ENCODE data around the gene SNAI3. TPM values are rescaled to one million over a fixed set of nuclear protein-coding genes. Genes with fewer than 3 reads are reported as not detected.
A peak's percentile ranks its signal among the peaks of the same experiment; 100 is the strongest.

SNAI3 gene
- total and polyA plus RNA-seq, 5 donors, result 0.39 to 2.8 (median 2.1) TPM

DNA sequence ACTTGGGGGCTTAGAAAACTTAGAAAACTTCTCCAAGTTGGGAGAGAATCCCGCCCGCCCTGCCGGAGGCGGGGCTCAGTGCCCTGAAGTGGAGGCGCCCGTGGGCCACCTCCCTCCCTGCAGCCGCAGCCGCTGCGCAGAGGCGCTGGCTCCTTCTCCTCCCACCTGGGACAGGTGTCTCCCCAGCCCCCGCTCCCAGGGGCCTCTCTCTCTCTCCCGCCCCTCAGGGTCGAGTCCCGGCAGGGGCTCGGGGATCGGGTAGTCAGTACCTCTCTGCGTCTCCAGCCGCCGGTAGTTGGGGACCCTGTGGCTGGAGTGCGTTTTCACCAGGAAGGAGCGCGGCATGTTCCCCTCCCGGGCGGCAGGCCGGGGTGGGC, 257 bp downstream of the SNAI3 start:
- peak in 1 of 3 donors; percentile 57 for DNase-seq
- Histone ChIP-seq H3K27me3 (ENCODE audit: control insufficient read depth, insufficient read depth) (no peaks in the 10 kb centered on the region), H3K9me3 (ENCODE audit: control insufficient read depth, low read length) (no peaks in the 10 kb centered on the region), H3K4me1 (ENCODE audit: control insufficient read depth, insufficient read depth, low read length) (peaks cover 4% of the 10 kb centered on the region), H3K27ac (ENCODE audit: low read length) (no peak overlapping the region), H3K4me3 (ENCODE audit: low read length) (peak overlapping the region; percentile 71)
- ATAC-seq, result peak; percentile 28 to 29
- under 1% methylated on average over 25 of the region's 25 CpGs for WGBS
- intact Hi-C loops (cut with DNase I), result no loop called here

GRCh38 chr16:88685156-88686061, 898 bp downstream of the SNAI3 start:
- H3K4me1 ChIP-seq (ENCODE audit: control insufficient read depth, insufficient read depth, low read length), result peaks cover 4% of the 10 kb centered on the region
- H3K9me3 ChIP-seq (ENCODE audit: control insufficient read depth, low read length), result no peaks in the 10 kb centered on the region
- H3K27ac ChIP-seq (ENCODE audit: low read length), result no peak overlapping the region
- no peaks in the 10 kb centered on the region for H3K27me3 ChIP-seq (ENCODE audit: control insufficient read depth, insufficient read depth)
- DNase-seq (peak in 1 of 3 donors; percentile 67), ATAC-seq (peak in 1 of 2 donors; percentile 8)
- H3K4me3 ChIP-seq (ENCODE audit: low read length), result peak overlapping the region; percentile 71
- 6% methylated on average over 33 of the region's 33 CpGs for WGBS
- intact Hi-C loops (cut with DNase I), result no loop called here

DNA sequence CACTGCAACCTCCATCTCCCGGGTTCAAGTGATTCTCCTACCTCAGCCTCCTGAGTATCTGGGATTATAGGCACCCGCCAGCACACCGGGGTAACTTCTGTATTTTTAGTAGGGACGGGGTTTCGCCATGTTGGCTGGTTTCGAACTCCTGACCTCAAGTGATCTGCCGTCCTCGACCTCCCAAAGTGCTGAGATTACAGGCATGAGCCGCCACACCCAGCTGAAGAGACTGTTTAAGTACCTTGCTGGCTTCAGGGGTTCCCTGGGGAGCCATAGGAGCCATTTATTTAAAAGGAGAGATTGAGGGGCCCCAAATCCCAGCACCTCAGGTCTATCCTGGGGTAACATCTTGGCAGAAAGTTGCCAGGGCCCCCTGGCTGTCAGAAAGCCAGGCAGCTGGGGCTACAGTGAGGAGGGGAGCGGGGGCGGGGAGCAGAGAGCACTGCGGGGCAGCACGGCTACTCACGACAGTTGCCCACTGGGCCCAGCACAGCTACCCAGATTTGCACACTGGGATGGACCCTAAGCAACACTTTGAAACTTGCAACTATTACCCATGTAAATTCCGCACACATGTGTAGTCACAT, 1.6 kb downstream of the SNAI3 start:
- Histone ChIP-seq H3K27ac (ENCODE audit: low read length) (no peak overlapping the region), H3K9me3 (ENCODE audit: control insufficient read depth, low read length) (no peaks in the 10 kb centered on the region), H3K4me3 (ENCODE audit: low read length) (no peak overlapping the region), H3K27me3 (ENCODE audit: control insufficient read depth, insufficient read depth) (no peaks in the 10 kb centered on the region), H3K4me1 (ENCODE audit: control insufficient read depth, insufficient read depth, low read length) (peaks cover 4% of the 10 kb centered on the region)
- DNase-seq (peak in 1 of 3 donors; percentile 45), ATAC-seq (no peak)
- intact Hi-C loops (cut with DNase I), result no loop called here
- 71% methylated on average over 15 of the region's 15 CpGs for whole genome bisulfite sequencing

DNA sequence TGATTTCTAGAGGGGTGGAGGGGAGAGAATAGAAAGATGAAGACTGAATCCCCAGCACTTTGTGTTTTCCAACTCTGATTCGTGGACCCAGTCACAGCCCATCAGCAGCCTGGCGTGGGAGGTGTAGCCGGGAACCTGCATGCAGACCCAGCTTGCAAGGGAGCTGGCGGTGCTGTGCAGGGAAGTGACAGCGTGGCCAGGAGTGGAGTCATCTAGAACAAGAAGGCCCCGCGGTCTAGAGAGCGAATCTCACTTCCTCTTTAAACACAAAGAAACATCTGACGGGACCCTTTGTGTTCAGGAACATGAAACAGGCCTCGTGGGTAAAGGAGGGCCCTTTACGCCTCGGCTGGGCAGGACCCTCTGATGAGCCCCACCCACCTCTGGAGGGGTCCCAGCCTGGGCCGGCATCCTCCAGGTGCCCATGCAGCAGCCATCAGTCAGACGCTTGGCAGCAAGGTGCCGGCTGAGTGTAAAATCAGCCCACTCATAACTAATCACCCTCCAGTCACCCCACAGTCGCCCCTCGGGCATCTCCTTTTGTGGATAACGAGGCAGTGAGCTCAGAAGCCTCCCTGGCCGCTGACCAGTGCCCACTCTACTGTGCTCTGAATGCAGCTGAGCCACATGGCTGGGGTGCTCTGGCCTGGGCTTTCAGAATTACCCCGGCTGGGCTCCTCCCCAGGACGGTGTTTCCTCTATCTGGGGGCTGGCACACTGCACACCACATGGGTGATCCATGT, 4.4 kb downstream of the SNAI3 start:
- Histone ChIP-seq H3K4me1 (ENCODE audit: control insufficient read depth, insufficient read depth, low read length) (peaks cover 4% of the 10 kb centered on the region), H3K4me3 (ENCODE audit: low read length) (no peak overlapping the region), H3K27ac (ENCODE audit: low read length) (no peak overlapping the region), H3K27me3 (ENCODE audit: control insufficient read depth, insufficient read depth) (no peaks in the 10 kb centered on the region), H3K9me3 (ENCODE audit: control insufficient read depth, low read length) (no peaks in the 10 kb centered on the region)
- 34% methylated on average over 21 of the region's 21 CpGs for WGBS
- DNase-seq, result peak in 1 of 3 donors; percentile 81
- peak in 1 of 2 donors; percentile 9 for ATAC-seq
- intact Hi-C loops (cut with DNase I), result no loop called here

- Histone ChIP-seq H3K4me1 (ENCODE audit: control insufficient read depth, insufficient read depth, low read length) (no peaks in the 10 kb centered on the region), H3K9me3 (ENCODE audit: control insufficient read depth, low read length) (no peaks in the 10 kb centered on the region), H3K27me3 (ENCODE audit: control insufficient read depth, insufficient read depth) (no peaks in the 10 kb centered on the region), H3K4me3 (ENCODE audit: low read length) (no peak overlapping the region), H3K27ac (ENCODE audit: low read length) (no peak overlapping the region)
- intact Hi-C loops (cut with DNase I), result no loop called here
- WGBS, result 55% methylated on average over 31 of the region's 31 CpGs
- peak in 2 of 3 donors; percentile 56 to 67 for DNase-seq
- no peak for ATAC-seq
Measured at GRCh38 chr16:88681084-88681680, 5.1 kb downstream of the SNAI3 start.

DNA sequence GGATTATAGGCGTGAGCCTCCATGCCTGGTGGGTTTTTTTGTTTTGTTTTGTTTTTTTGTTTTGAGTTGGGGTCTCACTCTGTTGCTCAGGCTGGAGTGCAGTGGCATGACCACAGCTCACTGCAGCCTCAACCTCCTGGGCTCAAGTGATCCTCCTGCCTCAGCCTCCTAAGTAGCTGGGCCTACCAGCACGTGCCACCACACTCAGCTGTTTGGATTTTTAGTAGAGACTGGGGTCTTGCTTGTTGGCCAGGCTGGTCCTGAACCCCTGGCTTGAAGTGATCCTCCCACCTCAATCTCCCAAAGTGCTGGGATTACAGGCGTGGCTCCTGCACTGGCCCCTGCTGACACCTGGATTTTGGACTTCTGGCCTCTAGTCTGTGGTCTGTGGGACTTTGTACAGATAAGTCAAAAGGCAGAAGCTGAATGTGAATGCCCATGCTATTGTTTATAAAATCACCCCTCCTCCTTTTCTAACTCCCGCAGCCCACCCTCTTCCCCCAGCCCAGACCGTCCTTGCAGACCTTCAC, 5.7 kb downstream of the SNAI3 start:
- intact Hi-C loops (cut with DNase I), result no loop called here
- WGBS, result 79% methylated on average over 5 of the region's 5 CpGs
- Histone ChIP-seq H3K4me3 (ENCODE audit: low read length) (no peak overlapping the region), H3K9me3 (ENCODE audit: control insufficient read depth, low read length) (no peaks in the 10 kb centered on the region), H3K4me1 (ENCODE audit: control insufficient read depth, insufficient read depth, low read length) (no peaks in the 10 kb centered on the region), H3K27me3 (ENCODE audit: control insufficient read depth, insufficient read depth) (no peaks in the 10 kb centered on the region), H3K27ac (ENCODE audit: low read length) (no peak overlapping the region)
- DNase-seq (no peak), ATAC-seq (no peak)

GRCh38 chr16:88678224-88678979, 7.9 kb downstream of the SNAI3 start:
- no peaks in the 10 kb centered on the region for H3K9me3 ChIP-seq (ENCODE audit: control insufficient read depth, low read length)
- no peak overlapping the region for H3K27ac ChIP-seq (ENCODE audit: low read length)
- 50% methylated on average over 32 of the region's 32 CpGs for WGBS
- H3K4me3 ChIP-seq (ENCODE audit: low read length), result no peak overlapping the region
- DNase-seq, result peak in 2 of 3 donors; percentile 53 to 56
- no peaks in the 10 kb centered on the region for H3K4me1 ChIP-seq (ENCODE audit: control insufficient read depth, insufficient read depth, low read length)
- H3K27me3 ChIP-seq (ENCODE audit: control insufficient read depth, insufficient read depth), result no peaks in the 10 kb centered on the region
- ATAC-seq, result no peak
- intact Hi-C loops (cut with DNase I), result no loop called here

DNA sequence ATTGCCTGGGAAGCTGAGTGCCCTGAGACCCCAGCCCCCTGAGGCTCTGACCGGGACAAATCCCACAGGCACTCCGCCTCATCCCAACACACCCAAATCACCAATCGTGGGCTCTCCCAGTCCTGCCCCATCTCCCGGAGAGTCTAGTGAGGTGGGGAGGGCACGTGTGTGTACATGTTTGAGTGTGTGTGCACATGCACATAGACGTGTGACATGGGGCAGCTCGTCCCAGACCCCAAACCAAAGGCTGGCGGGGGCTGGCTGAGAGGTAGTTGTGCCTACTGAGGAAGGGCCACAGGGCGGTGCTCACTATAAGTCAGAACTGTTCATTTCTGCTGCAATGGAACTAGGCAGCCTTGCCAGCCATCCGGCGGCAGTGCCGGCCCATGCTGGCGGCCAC, 8.6 kb downstream of the SNAI3 start:
- Histone ChIP-seq H3K27me3 (ENCODE audit: control insufficient read depth, insufficient read depth) (no peaks in the 10 kb centered on the region), H3K27ac (ENCODE audit: low read length) (no peak overlapping the region)
- intact Hi-C loops (cut with DNase I), result no loop called here

GRCh38 chr16:88676502-88677242, 9.6 kb downstream of the SNAI3 start:
- Histone ChIP-seq H3K4me3 (ENCODE audit: low read length) (no peak overlapping the region), H3K27ac (ENCODE audit: low read length) (no peak overlapping the region), H3K4me1 (ENCODE audit: control insufficient read depth, insufficient read depth, low read length) (no peaks in the 10 kb centered on the region), H3K9me3 (ENCODE audit: control insufficient read depth, low read length) (no peaks in the 10 kb centered on the region), H3K27me3 (ENCODE audit: control insufficient read depth, insufficient read depth) (no peaks in the 10 kb centered on the region)
- ATAC-seq (no peak), DNase-seq (peak in 2 of 3 donors; percentile 42 to 47)
- WGBS, result 75% methylated on average over 22 of the region's 22 CpGs
- intact Hi-C loops (cut with DNase I), result no loop called here

More for the DNA sequence above, 8.6 kb downstream of the SNAI3 start:
- DNase-seq (peak in 1 of 3 donors; percentile 44), ATAC-seq (no peak)
- 78% methylated on average over 13 of the region's 13 CpGs for WGBS
- Histone ChIP-seq H3K4me1 (ENCODE audit: control insufficient read depth, insufficient read depth, low read length) (no peaks in the 10 kb centered on the region), H3K4me3 (ENCODE audit: low read length) (no peak overlapping the region), H3K9me3 (ENCODE audit: control insufficient read depth, low read length) (no peaks in the 10 kb centered on the region)

Data from right cardiac atrium (tissue), 5 donors.